Glomerular visceral epithelial cell (primary cell): ENCODE data around the gene SHISA9.

Experiments
- DNase-seq: peaks from one replicate; pipeline ENCODE4 v3.0.0-alpha.2; 2016; ENCODE audit errors: extremely low spot score

Gene SHISA9

DNA sequence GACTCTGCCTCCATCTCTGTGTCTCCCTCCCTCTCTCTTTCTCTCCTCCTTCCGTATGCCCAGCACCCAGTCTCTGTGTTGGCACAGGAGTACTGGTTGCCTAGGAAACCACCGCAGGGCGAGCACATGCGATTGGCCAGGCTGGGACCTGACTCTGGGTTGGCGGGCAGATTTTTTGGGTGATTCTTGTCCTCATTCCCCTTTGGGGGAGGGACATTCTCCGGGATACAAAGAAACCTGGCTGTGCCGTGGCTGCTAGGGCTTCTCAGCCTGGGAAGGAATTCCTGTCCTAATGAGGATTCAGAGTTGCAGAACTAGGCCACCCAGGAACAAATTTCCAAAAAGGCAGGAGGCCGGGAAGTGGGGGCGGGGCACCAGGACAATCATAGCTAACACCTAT lies 168.9 kb downstream of the SHISA9 start:
- DNase-seq: peak; percentile 9

DNA sequence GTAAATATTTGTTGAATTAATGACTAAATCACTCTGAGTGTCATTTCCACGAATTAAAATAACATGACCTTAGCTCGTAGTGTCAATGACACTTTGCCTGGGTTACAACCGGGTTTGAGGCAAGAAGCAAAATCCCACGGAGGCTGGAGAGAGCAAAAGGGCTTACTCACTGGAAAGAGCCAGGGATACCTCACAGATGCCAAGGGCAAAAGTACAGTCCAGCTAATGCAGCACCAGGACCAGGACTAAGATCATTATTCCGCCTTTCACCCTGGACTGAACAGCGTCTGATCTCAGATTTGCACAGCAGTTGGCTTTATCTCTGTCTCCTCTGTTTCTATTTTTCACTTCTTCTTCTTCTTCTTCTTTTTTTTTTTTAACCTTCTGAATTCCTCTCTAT lies 175.5 kb downstream of the SHISA9 start:
- DNase-seq: no peak

DNA sequence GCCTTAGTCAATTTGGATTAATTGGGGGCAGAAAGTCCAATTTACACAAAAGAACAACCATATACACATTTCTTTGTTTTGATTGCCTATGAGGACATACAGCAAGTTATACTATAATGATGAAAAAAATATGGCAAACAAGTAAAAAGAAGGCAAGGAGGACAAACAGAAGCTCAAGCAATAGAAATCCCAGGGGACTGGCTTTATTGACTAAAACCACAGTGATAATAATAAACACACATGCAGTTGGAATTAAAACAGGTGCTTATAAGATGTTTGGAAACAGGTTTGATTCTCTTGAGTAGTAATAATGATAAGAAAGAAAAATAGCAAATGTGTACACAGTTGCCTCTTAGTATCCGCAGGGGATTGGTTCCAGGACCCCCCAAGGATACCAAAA lies 176.4 kb downstream of the SHISA9 start:
- DNase-seq: no peak

DNA sequence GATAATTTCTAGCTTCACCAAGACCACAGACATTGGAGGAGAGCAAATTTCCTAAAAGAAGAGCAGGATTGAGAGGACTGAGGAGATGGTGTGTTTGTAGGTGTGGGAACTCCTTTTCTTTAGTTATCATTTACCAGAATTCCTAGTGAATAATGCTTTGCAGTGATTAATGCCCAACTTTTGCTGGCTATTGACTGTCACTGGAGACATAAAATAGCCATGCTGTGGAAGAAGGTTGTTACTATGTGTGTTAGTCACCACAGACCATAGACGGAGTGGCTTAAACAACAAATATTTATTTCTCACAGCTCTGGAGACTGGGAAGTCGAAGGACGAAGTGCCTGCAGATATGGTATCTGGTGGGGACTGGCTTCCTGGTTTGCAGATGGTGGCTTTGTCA lies 179.1 kb downstream of the SHISA9 start:
- no peak for DNase-seq

DNA sequence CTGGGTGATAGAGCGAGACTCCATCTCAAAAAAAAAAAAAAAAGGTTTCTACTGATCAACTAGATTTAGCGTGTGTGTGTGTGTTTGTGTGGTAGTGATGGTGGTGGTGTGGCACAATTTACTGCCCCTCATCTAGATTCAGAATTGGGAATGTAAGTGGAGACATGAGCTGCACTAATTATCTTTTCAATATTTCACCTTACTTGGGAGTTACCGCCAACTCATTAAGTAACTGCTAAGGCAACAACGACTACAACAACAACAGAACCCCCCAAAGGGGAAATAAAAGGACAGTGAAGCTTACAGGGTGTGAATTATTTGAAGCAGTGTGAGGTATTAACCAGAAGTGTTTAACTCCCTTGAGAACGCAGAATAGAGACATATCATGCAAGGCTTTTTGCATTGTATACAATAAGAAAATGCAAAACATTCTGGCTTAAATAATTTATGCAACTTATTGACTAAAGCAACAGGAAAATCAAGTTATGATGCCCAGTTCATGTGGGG lies 180.5 kb downstream of the SHISA9 start:
- DNase-seq: no peak

DNA sequence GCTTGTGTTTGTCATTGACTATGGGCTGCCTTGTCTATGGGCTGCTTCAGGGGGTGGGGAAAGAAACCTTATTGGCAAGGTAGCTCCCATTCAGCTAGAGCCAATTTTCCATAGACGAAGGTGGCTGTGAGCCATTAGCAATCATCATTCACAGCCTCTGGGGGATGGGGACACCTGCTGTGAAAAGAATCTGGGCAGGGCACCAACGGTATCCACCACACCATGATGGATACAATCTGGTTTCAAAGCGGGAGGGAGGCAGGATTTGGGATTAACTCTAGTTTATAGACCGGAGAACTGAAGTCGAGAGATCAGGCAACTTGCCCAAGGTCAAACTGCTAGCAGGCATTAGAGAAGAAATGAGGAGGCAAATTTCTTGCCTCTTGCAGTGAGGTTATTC lies 182.3 kb downstream of the SHISA9 start:
- DNase-seq: no peak

DNA sequence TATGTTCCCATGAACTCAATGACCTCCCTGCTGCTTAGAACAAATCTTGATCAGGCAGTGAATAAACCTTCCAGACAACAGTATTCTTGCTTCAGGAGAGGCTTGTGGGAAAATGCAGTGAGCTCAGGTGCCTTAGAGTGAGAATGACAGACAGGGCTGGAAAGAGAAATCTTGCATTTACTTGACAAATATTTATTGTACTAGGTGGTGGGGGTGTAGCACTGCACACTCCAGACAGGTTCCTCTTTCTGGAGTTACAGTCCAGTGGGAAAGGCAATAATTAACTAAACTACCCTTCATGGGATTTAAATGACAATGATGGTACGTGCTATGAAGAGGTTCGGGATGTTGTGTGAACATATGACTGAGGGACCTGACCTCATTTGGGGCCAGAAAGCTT lies 182.9 kb downstream of the SHISA9 start:
- peak; percentile 5 for DNase-seq

DNA sequence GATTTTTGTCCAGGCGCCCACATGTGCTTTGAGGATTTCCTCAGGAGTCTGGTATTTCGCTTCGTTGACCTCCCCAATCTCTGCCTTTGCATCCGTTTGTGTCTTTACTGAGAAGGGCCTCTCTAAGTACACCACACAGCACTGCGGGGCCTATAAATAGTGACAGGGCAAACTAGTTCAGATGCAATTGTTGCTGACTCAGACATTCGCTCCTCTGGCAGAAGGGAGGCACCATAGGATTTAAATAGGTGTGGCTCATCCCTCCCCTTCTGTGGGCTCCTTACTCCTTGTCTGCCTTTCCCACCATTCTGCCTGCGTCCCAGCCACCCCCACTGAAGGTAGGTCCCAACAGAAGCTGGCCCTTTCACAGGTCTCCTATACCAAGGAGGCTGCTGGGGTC lies 192.3 kb downstream of the SHISA9 start:
- no peak for DNase-seq

DNA sequence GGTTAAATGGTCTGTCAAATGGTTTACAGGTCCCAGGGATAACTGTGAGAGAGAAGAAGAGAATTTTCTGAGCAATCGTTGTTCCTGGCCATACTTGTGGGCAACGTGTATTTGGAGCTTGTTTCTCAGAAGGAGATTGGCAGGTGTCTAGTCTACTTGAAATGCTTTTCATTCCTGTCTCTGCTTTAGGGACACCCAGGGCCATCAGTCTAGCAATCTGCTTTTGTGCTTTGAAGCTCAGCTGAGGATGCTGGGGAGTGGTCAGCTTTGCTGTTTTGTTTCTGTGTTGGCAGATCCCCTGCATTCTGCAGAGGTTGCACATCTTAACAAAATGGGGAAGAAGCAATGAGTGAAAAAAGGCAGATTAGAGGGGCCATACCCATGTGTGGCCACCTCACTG lies 193.7 kb downstream of the SHISA9 start:
- DNase-seq: no peak

DNA sequence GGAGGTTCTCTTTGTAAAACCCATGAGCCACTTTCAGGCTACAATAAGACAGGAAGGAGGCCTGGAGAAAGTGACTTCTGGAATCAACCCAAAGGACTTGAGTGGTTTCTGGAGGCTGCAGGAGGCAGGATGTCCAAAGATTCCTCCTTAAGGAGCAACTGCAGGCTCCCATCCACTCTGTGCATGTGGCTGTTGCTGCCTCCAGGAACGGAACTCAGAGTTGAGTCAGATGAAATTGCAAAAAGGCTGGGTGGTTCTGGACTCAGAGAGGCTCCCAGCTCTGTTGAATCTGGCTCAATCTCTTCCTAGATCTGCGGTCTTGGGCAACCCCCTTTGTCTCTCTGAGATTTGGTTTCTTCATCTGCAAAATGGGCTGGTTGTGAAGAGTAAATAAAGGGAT lies 197.1 kb downstream of the SHISA9 start:
- DNase-seq: peak; percentile 65

DNA sequence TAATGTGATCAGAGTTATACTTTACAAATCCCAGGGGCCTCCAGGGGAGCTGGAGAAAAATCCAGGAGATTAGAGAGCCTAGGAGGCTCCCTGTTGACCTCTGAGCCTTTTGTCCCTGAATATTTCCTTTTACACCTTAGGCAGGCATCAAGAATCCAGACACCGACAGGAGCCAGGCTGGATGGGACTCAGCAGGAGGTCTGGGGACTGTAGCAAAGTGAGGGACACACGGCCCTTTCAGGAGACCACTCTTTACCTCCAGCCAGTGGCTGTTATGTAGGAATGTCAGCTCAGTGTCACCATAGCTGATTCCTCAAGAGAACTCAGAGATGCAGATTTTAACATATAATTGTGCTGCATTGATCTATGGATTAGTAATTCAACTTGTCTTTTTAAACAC lies 198.4 kb downstream of the SHISA9 start:
- no peak for DNase-seq

DNA sequence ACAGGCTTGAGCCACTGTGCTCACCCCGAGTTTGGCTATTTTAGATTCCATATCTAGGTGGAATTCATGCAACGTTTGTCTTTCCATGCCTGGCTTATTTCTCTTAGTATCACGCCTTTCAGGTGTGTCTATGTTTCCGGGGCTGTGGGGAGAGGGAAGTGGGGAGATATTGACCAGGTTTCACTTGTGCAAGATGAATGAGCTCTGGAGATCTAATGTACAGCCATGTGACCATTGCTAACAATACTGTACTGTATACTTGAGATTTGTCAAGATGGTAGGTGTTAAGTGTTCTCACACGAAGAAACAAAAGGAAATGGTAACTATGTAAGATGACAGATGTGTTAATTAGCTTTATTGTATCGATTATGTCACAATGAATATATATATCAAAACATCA lies 199.6 kb downstream of the SHISA9 start:
- no peak for DNase-seq

DNA sequence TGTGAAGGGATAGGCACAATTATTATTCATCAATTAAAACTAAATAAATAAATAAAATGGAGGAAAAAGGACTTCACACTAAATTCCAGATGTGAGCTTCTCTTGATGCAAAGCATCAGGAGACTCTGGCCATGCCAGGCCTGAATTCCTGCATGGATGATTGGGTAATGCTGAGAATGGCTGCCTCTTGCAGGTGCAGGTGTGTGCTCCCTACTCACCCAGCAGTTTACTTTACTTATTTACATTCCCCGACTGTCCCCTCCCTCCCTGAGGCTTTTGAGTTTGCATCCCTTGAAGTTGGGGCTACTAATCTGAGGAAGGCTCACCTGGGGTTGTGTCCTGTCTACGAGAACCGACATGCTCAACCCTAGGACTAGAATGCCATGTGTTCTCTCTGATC lies 200.4 kb downstream of the SHISA9 start:
- DNase-seq: no peak

DNA sequence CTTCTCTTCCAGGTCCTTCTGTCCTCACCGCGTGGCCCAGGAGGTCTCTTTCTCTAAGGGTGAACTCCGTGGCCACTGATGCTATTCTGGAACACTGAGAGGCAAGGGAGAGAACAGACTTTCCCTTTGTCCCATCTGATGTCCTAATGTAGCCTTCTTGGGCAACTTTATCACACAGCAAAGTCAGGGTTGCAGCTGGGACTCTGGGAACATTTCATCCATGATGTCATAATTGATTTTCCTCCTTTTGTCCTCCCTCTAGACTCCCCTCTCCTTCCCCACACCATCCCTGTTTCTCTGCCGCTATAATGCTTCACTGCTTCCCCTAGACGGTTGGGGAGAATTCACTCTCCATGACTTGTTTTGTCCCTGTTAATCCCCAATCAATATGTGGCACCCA lies 201.0 kb downstream of the SHISA9 start:
- DNase-seq: no peak

DNA sequence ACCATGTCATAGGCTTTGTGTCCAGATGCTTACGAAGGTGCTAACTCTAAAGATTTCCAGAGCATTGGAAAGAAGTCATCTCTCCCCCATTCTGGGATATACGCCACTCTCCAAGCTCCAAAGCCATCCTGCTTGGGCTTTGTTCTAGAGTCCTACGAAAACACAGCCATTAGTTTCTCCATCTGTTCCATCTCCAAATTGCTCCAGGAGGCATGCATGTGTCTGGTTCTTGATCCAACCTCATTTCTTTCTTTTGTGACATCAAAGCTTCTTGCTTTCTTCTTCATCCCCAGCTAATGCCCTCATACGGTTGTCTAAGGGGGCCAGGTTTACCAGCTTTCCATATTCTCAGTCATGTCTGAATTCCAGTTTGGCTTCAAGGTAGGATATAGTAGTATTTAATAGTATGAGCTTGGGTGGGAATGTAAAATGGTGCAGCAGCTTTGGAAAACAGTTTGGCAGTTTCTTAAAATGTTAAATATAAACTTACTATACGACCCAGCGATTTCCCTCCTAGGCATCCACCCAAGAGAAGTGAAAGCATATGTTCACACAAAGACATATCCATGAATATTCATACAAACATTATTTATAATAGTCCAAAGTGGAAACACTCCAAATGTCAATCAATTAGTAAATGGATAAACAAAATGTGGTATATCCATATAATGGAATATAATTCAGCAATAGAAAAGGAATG lies 202.6 kb downstream of the SHISA9 start:
- no peak for DNase-seq

DNA sequence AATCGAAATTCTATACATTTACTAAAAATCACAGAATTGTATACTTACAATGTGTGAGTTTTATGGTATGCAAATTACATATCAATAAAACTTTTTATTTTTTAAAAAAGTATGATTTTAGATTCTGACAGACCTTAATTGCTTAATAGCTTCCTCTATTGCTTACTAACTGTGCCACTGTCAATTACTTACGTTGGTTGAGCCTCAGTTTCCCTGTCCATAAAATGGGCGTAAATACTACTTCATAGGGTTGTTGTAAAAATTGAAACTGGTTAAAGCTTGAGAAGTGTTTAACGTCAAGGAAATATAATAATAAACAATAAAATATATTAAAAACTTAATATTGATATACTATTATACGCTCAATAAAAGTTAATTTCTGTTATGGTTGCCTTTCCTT lies 203.4 kb downstream of the SHISA9 start:
- no peak for DNase-seq

DNA sequence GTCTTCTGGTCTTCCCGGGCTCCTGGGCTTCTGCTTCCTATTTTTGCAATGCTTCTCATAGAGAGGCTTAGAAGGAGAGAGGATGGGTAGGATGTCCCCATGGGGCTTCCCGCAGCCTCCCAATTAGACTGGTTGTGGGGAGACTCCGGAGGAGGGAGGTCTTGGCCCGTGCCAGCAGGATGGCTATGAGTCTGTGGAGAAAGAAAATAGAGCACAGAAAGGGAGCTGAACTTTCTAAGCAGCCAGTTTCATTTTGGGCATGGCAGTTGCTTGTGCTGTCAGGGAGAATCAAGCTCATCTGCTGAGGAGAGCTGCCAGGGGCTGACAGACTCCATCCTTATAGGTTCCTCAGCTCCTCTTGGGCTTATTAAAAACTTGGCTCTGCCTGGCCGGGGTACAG lies 204.0 kb downstream of the SHISA9 start:
- DNase-seq: no peak

DNA sequence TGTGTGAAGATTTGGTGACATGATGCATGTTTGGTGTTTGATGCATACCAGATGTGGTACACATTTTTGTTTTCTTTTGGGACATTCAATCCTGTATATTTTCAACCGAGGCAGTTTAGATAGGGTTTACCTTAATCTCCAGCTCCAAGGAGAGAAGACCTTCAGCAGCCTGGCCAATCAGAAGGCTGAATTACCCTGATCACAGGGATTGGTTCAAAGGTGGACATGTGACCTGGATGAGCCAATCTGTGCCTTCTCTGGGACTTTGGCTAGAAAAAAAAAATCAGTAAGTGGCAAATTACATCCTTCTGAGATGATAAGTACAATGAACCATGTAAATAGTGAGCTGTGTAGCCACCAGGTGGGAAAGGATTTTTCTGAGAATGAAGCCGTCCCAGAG lies 205.1 kb downstream of the SHISA9 start:
- no peak for DNase-seq

DNA sequence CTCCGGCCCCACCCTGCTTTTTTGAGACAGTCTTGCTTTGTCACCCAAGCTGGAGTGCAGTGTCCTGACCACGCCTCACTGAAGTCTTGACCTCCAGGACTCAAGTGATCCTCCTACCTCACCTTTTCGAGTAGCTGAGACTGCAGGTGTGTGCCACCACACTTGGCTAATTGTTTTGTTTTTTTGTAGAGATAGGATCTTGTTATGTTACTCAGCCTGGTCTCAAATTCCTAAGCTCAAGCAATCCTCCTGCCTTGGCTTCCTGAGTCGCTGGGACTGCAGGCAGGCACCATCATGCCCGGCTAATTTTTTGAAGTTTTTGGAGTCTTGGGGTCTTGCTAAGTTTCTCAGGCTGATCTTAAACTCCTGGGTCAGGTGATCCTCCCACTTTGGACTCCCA lies 206.7 kb downstream of the SHISA9 start:
- DNase-seq: no peak

DNA sequence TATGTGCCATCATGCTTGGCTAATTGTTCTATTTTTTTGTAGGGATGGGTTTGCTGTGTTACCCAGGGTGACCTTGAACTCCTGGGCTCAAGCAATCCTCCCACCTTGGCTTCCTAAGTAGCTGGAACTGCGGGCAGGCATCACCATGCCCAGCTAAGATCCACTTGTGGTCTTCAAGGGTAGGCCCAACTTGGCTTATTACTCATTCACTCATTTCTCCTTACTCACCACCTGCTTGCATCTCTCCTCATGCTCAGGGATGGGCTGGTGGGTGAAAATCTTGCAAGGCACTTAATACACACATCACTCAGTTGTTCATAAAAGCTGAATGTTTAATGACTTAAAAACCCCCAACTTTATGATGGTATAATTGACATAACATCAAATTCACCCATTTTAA lies 207.8 kb downstream of the SHISA9 start:
- peak; percentile 63 for DNase-seq

DNA sequence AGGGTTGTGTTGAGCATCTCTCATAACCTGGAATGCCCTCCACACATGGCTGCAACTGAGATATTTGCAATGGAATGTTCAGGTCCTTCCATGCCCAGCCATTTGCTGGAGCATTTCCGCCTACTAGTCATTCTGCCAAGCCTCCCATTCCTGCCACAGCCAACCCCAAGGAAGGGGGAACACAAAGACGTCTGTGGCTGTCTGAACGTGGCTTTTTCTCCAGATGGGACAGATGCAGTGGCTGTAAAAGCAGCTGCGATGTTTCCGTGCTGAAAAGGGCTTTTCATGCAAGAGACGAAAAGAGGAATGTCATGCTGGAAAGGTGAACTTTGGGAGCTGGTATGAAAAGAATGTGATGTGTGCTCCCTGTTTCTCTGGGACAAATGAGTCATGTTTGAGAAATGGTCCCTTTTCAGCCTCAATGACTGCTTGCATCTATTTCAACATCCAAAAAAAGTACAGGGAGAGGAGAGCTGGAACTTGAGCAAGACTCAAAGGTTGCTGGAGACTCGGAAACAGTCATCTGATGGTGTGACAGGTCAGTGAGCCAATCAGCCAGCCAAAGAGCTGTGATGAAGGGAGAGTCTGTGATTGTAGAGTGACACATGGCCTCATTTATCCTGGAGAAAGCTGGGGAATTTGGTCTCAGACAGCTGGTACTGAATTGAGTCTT lies 208.9 kb downstream of the SHISA9 start:
- peak; percentile 95 for DNase-seq

DNA sequence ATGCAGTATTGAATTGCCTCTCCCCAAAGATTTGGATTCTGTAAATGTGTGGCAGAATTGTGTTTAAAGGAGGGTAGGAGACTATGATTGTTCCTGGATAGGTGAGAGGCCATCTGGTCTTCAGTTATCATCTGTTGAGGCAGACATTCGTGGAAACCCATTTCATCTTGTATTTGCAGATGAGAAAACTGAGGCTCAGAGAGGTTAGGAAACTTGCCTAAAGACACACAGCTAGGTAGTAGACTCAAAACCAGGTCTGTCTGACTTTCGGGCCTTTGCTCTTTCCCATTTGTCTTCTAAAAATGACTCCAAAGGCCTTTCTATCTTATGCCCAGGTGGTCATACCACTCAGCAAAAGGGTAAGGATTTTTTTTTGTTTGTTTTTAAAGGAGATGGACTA lies 210.3 kb downstream of the SHISA9 start:
- no peak for DNase-seq

DNA sequence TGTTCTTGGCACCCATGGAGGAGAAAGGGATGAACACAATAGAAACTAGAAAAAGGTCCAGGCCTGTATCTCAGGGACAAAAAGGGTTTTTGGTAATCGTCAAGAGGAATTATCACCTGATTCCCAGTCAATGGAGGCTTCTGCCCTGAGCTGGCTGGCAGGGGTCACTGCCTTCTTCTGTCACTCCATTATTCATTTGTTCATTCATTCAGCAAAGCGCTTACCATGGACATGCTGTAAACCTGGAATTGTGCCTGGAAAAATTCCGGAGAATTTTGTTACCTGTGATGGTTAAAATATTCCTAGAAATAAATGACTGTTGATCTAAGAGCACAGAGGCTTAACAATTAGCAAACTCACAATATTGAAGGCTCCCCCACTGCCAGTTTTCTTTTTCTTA lies 212.3 kb downstream of the SHISA9 start:
- DNase-seq: no peak

DNA sequence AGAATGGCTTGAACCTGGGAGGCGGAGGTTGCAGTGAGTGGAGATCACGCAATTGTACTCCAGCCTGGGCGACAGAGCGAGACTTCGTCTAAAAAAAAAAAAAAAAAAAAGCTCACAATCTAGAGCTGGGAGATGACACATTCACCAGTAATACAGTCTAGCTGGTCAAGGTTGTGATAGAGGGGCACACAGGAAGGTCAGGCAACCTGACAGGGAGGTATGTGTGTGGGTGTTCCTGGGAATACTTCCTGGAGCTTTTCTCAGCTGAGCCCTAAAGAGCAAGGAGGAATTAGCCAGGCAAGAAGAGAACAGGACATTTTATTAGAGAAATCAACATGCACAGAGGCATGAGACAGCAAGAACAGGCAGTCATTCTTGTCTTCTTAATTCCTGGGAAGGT lies 216.7 kb downstream of the SHISA9 start:
- peak; percentile 27 for DNase-seq
